HCT116 (cell line): ENCODE data around the gene PRKAG2. TPM values are rescaled to one million over a fixed set of nuclear protein-coding genes. Genes with fewer than 3 reads are reported as not detected.

Experiments
- ATAC-seq: fragments of 200-7000 bp; cut with Tn5 transposase; 2 replicates; pipeline ENCODE4 v1.9.1; 2020; ENCODE audit warnings: mild to moderate bottlenecking, moderate library complexity
- BruUV-seq: library from RNA; stranded (reverse); fragments of 400-500 nt; replicated peaks from 2 replicates; lab custom pipeline; 2021; lab: Mats Ljungman, UMichigan
- CTCF ChIA-PET: fragments of 300-600 bp; sonication (Branson Sonifier 250); formaldehyde crosslinking; loops from one replicate; lab custom pipeline; 2021; ENCODE audit warnings: antibody characterized with exemption; lab: Charles Lee
- POLR2A ChIA-PET: fragments of 300-600, 350-600 bp; sonication (Branson Sonifier 250); formaldehyde crosslinking; loops from one replicate; lab custom pipeline; 2021; ENCODE audit warnings: antibody characterized with exemption; lab: Charles Lee
- RAD21 ChIA-PET, 2 experiments: fragments of 300-600 bp; sonication (Branson Sonifier 250); formaldehyde crosslinking; loops; one replicate each; lab custom pipeline; 2023; ENCODE audit warnings: low total read pairs in 2 of 2; ENCODE audit not compliant: uncharacterized antibody in 2 of 2, unreplicated experiment in 2 of 2, low non-redundant PET in 1 of 2; lab: Charles Lee
- DNase-seq: peaks from one replicate; pipeline ENCODE4 v3.0.0-alpha.2; 2010; ENCODE audit warnings: low read depth, low spot score
- H2AFZ ChIP-seq: fragments of 200-600 bp; shearing (Covaris generic), sonication (generic); 2 replicates; pipeline ENCODE4 v1.6.1; 2017; ENCODE audit warnings: low read depth, mixed run types, mixed read lengths, antibody characterized with exemption, low read length; ENCODE audit not compliant: poor library complexity, severe bottlenecking
- H3K27ac ChIP-seq: 2 replicates; pipeline ENCODE4 v1.5.1; 2012; ENCODE audit warnings: low read depth, low read length
- H3K27me3 ChIP-seq: fragments of 200-600 bp; sonication (generic); 2 replicates; pipeline ENCODE4 v1.6.1; 2016; ENCODE audit warnings: mixed run types, low read length, mixed read lengths; ENCODE audit not compliant: insufficient read depth
- H3K36me3 ChIP-seq, 2 experiments: fragments of 200-500 bp in 1 of 2; fragments of 200-600 bp in 1 of 2; sonication (Bioruptor generic) in 1 of 2; sonication (generic) in 1 of 2; 2 replicates each; pipeline versions ENCODE4 v1.5.1 to v1.6.1; 2014 to 2016; ENCODE audit warnings: low read length in 2 of 2, inconsistent platforms in 1 of 2, mixed read lengths in 1 of 2, mixed run types in 1 of 2; ENCODE audit not compliant: insufficient read depth in 2 of 2, control insufficient read depth in 1 of 2
- H3K4me1 ChIP-seq, 2 experiments: fragments of 200-600 bp in 1 of 2; sonication (generic) in 1 of 2; 2 replicates each; pipeline versions ENCODE4 v1.5.1 to v1.6.1; 2012 to 2017; ENCODE audit warnings: low read length in 2 of 2, inconsistent platforms in 1 of 2, mild to moderate bottlenecking in 1 of 2, mixed read lengths in 1 of 2, mixed run types in 1 of 2, moderate library complexity in 1 of 2; ENCODE audit not compliant: insufficient read depth in 2 of 2, control insufficient read depth in 1 of 2
- H3K4me2 ChIP-seq: fragments of 200-600 bp; sonication (generic); 2 replicates; pipeline ENCODE4 v1.6.1; 2017; ENCODE audit warnings: mixed run types, low read length, mixed read lengths
- H3K4me3 ChIP-seq, 2 experiments: fragments of 200-600 bp in 1 of 2; sonication (generic) in 1 of 2; replicated peaks in 1 of 2; 2 replicates each; pipeline ENCODE4 v1.5.1; 2011 to 2016; ENCODE audit warnings: low read length in 2 of 2, control low read depth in 1 of 2, low read depth in 1 of 2, mild to moderate bottlenecking in 1 of 2, mixed read lengths in 1 of 2, mixed run types in 1 of 2
- H3K79me2 ChIP-seq: fragments of 200-600 bp; sonication (generic); 2 replicates; pipeline ENCODE4 v1.6.1; 2017; ENCODE audit warnings: mild to moderate bottlenecking, mixed run types, low read length, moderate library complexity, mixed read lengths; ENCODE audit not compliant: insufficient read depth
- H3K9ac ChIP-seq: fragments of 200-600 bp; sonication (generic); 2 replicates; pipeline ENCODE4 v1.6.1; 2016; ENCODE audit warnings: low read length, mixed read lengths
- H3K9me2 ChIP-seq: fragments of 200-600 bp; sonication (generic), shearing (Covaris generic); 2 replicates; pipeline ENCODE4 v1.6.1; 2017; ENCODE audit warnings: mixed run types, mild to moderate bottlenecking, moderate library complexity; ENCODE audit not compliant: insufficient read depth
- H3K9me3 ChIP-seq, 2 experiments: fragments of 200-500 bp in 1 of 2; fragments of 200-600 bp in 1 of 2; sonication (Bioruptor generic) in 1 of 2; sonication (generic) in 1 of 2; 2 replicates each; pipeline ENCODE4 v1.6.1; 2014 to 2017; ENCODE audit warnings: low read length in 2 of 2, mixed read lengths in 2 of 2, inconsistent platforms in 1 of 2, low read depth in 1 of 2, mild to moderate bottlenecking in 1 of 2, mixed run types in 1 of 2, moderate library complexity in 1 of 2; ENCODE audit not compliant: control insufficient read depth in 1 of 2, insufficient read depth in 1 of 2
- H4K20me1 ChIP-seq: fragments of 200-600 bp; sonication (generic), shearing (Covaris generic); 2 replicates; pipeline ENCODE4 v1.6.1; 2017; ENCODE audit warnings: mixed run types, mild to moderate bottlenecking, moderate library complexity; ENCODE audit not compliant: insufficient read depth
- CEBPB ChIP-seq: IDR thresholded peaks from 2 replicates; pipeline ENCODE4 v1.6.1; 2012; ENCODE audit warnings: low read depth
- EGR1 ChIP-seq: IDR thresholded peaks from 2 replicates; pipeline ENCODE4 v1.6.1; 2012; ENCODE audit warnings: low read depth
- EZH2phosphoT487 ChIP-seq: fragments of 200-600 bp; IDR thresholded peaks from 2 replicates; pipeline ENCODE4 v1.6.1; 2018; ENCODE audit warnings: antibody characterized with exemption, borderline replicate concordance
- POLR2A ChIP-seq: IDR thresholded peaks from 2 replicates; pipeline ENCODE4 v1.7.0; 2011; ENCODE audit warnings: borderline replicate concordance; ENCODE audit not compliant: insufficient read depth, insufficient read length; ENCODE audit errors: extremely low read depth
- RAD21 ChIP-seq: IDR thresholded peaks from 2 replicates; pipeline ENCODE4 v1.6.1; 2012; ENCODE audit warnings: low read depth, mild to moderate bottlenecking
- SP1 ChIP-seq: IDR thresholded peaks from 2 replicates; pipeline ENCODE4 v1.6.1; 2012; ENCODE audit warnings: low read depth
- YY1 ChIP-seq: IDR thresholded peaks from 2 replicates; pipeline ENCODE4 v1.6.1; 2011; ENCODE audit warnings: low read length, low read depth, moderate library complexity, mild to moderate bottlenecking; ENCODE audit not compliant: insufficient replicate concordance; ENCODE audit errors: extremely low read depth
- ZNF274 ChIP-seq: fragments of 200-500 bp; sonication (Bioruptor generic); IDR thresholded peaks from 2 replicates; pipeline ENCODE4 v1.6.1; 2014; ENCODE audit warnings: mild to moderate bottlenecking, low read depth, low read length, inconsistent platforms
- intact Hi-C: fragments of 100-400 bp; cut with micrococcal nuclease; formaldehyde crosslinking; loops from 2 replicates; pipeline ENCODE4 v1.10.0; 2022
- total RNA-seq: library from RNA; stranded (reverse); gene quantifications from one replicate; pipeline ENCODE4 v1.2.1, GENCODE V29; 2021; ENCODE audit not compliant: unreplicated experiment
- TF ChIP-seq, protein P1 (sequence below): IDR thresholded peaks from 2 replicates; pipeline ENCODE4 v1.6.1; 2012; ENCODE audit warnings: low read depth
- TF ChIP-seq, protein P2 (sequence below): IDR thresholded peaks from 2 replicates; pipeline ENCODE4 v1.6.1; 2012
- TF ChIP-seq, protein P3 (sequence below): IDR thresholded peaks from 2 replicates; pipeline ENCODE4 v1.6.1; 2012
- TF ChIP-seq, protein P4 (sequence below), 3 experiments: fragments of 200-600 bp in 1 of 3; sonication (generic) in 1 of 3; IDR thresholded peaks in 2 of 3; conservative IDR thresholded peaks in 1 of 3; 2 replicates each; pipeline ENCODE4 v1.5.1; 2012 to 2017; ENCODE audit warnings: low read depth in 2 of 3, low read length in 2 of 3, antibody characterized with exemption in 1 of 3, borderline replicate concordance in 1 of 3, control low read depth in 1 of 3, mild to moderate bottlenecking in 1 of 3, mixed read lengths in 1 of 3, mixed run types in 1 of 3, moderate library complexity in 1 of 3; ENCODE audit not compliant: insufficient read depth in 1 of 3
- TF ChIP-seq, protein P5 (sequence below): IDR thresholded peaks from 2 replicates; pipeline ENCODE4 v1.6.1; 2011; ENCODE audit warnings: mild to moderate bottlenecking, low read length, moderate library complexity; ENCODE audit not compliant: insufficient replicate concordance; ENCODE audit errors: extremely low read depth

Gene PRKAG2
- total RNA-seq, 1 experiment from 2014 or later = 23.6 TPM

DNA sequence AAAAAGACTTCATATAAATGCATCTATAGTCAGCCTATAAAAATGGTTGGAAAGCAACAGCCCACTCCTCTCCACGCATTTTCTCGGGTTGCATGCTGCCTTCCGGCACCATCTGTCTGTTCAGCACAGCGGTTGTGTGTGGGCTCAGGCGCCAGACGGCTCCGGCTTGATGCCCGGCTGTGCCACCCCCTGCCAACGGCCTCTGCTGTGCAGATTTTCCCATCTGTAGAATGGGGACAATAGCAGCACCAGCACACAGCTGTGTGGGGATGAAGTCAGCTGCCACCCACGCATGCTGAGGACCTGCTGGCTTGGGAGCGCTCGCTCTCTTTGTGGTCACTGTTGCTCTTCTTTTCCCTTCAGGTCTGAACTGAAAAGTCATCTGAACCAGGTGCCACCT is 19.5 kb downstream of the PRKAG2 start:
- no peak overlapping the region for H3K27ac ChIP-seq
- ChIA-PET RAD21 (no interaction called here), CTCF (no interaction called here), POLR2A (no interaction called here)
- H4K20me1 ChIP-seq = no peaks in the 10 kb centered on the region
- H3K9ac ChIP-seq = no peak overlapping the region
- H3K9me2 ChIP-seq = no peaks in the 10 kb centered on the region
- H3K9me3 ChIP-seq = no peaks in the 10 kb centered on the region
- H3K4me3 ChIP-seq = no peak overlapping the region
- H3K4me1 ChIP-seq = no peaks in the 10 kb centered on the region
- no peak for DNase-seq
- intact Hi-C loops = no loop called here
- no peak overlapping the region for H3K4me2 ChIP-seq
- no peak for TF ChIP-seq CEBPB
- TF ChIP-seq, protein P1, sequence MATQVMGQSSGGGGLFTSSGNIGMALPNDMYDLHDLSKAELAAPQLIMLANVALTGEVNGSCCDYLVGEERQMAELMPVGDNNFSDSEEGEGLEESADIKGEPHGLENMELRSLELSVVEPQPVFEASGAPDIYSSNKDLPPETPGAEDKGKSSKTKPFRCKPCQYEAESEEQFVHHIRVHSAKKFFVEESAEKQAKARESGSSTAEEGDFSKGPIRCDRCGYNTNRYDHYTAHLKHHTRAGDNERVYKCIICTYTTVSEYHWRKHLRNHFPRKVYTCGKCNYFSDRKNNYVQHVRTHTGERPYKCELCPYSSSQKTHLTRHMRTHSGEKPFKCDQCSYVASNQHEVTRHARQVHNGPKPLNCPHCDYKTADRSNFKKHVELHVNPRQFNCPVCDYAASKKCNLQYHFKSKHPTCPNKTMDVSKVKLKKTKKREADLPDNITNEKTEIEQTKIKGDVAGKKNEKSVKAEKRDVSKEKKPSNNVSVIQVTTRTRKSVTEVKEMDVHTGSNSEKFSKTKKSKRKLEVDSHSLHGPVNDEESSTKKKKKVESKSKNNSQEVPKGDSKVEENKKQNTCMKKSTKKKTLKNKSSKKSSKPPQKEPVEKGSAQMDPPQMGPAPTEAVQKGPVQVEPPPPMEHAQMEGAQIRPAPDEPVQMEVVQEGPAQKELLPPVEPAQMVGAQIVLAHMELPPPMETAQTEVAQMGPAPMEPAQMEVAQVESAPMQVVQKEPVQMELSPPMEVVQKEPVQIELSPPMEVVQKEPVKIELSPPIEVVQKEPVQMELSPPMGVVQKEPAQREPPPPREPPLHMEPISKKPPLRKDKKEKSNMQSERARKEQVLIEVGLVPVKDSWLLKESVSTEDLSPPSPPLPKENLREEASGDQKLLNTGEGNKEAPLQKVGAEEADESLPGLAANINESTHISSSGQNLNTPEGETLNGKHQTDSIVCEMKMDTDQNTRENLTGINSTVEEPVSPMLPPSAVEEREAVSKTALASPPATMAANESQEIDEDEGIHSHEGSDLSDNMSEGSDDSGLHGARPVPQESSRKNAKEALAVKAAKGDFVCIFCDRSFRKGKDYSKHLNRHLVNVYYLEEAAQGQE = no peak
- no peak for TF ChIP-seq EZH2phosphoT487
- TF ChIP-seq, protein P2, sequence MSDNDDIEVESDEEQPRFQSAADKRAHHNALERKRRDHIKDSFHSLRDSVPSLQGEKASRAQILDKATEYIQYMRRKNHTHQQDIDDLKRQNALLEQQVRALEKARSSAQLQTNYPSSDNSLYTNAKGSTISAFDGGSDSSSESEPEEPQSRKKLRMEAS = no peak
- H3K36me3 ChIP-seq = no peaks in the 10 kb centered on the region
- BruUV-seq = no TSS peak
- no peak overlapping the region for H2AFZ ChIP-seq
- no peaks in the 10 kb centered on the region for H3K27me3 ChIP-seq
- no peak for ATAC-seq
- no peaks in the 10 kb centered on the region for H3K79me2 ChIP-seq

DNA sequence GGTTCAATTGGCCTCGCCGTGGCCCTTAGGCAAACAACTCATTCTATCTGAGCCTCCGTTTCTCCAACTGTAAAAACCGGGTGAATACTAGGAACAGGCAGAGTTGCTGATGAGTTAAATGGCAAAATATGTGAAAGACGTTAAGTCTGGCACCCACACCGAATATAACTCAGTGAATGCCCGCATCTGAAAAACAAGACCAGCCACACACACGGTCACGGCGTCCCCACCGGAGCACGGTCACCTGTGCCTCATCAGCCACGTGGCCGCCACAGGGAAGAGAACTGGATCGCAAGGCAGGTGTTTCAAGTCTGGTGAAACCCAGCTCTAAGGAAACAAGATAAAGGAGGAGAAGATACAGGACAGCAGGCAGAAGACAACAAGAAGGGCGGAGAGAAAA is 20.4 kb downstream of the PRKAG2 start:
- Histone ChIP-seq H3K9me2 (no peaks in the 10 kb centered on the region), H2AFZ (no peak overlapping the region), H3K36me3 (no peaks in the 10 kb centered on the region), H4K20me1 (no peaks in the 10 kb centered on the region), H3K4me3 (no peak overlapping the region), H3K79me2 (no peaks in the 10 kb centered on the region), H3K4me1 (no peaks in the 10 kb centered on the region), H3K9me3 (no peaks in the 10 kb centered on the region), H3K27ac (no peak overlapping the region), H3K4me2 (no peak overlapping the region), H3K9ac (no peak overlapping the region), H3K27me3 (no peaks in the 10 kb centered on the region)
- intact Hi-C loops = no loop called here
- ChIA-PET RAD21 (no interaction called here), POLR2A (no interaction called here), CTCF (no interaction called here)
- DNase-seq = no peak
- ATAC-seq = no peak
- BruUV-seq = no TSS peak
- TF ChIP-seq, protein P3, sequence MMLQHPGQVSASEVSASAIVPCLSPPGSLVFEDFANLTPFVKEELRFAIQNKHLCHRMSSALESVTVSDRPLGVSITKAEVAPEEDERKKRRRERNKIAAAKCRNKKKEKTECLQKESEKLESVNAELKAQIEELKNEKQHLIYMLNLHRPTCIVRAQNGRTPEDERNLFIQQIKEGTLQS = no peak
- TF ChIP-seq YY1 (no peak), POLR2A (no peak), RAD21 (no peak), SP1 (no peak), EGR1 (no peak), ZNF274 (no peak)
- TF ChIP-seq, protein P4, sequence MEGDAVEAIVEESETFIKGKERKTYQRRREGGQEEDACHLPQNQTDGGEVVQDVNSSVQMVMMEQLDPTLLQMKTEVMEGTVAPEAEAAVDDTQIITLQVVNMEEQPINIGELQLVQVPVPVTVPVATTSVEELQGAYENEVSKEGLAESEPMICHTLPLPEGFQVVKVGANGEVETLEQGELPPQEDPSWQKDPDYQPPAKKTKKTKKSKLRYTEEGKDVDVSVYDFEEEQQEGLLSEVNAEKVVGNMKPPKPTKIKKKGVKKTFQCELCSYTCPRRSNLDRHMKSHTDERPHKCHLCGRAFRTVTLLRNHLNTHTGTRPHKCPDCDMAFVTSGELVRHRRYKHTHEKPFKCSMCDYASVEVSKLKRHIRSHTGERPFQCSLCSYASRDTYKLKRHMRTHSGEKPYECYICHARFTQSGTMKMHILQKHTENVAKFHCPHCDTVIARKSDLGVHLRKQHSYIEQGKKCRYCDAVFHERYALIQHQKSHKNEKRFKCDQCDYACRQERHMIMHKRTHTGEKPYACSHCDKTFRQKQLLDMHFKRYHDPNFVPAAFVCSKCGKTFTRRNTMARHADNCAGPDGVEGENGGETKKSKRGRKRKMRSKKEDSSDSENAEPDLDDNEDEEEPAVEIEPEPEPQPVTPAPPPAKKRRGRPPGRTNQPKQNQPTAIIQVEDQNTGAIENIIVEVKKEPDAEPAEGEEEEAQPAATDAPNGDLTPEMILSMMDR (IDR thresholded peaks at IDR 0.05 in 2 of 3, conservative IDR thresholded peaks at IDR 0.05 in 1 of 3; ENCODE audit: borderline replicate concordance in 1 of 3, insufficient read depth in 1 of 3, low read depth in 2 of 3, low read length in 2 of 3) = no peak
- TF ChIP-seq, protein P5, sequence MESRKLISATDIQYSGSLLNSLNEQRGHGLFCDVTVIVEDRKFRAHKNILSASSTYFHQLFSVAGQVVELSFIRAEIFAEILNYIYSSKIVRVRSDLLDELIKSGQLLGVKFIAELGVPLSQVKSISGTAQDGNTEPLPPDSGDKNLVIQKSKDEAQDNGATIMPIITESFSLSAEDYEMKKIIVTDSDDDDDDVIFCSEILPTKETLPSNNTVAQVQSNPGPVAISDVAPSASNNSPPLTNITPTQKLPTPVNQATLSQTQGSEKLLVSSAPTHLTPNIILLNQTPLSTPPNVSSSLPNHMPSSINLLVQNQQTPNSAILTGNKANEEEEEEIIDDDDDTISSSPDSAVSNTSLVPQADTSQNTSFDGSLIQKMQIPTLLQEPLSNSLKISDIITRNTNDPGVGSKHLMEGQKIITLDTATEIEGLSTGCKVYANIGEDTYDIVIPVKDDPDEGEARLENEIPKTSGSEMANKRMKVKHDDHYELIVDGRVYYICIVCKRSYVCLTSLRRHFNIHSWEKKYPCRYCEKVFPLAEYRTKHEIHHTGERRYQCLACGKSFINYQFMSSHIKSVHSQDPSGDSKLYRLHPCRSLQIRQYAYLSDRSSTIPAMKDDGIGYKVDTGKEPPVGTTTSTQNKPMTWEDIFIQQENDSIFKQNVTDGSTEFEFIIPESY = no peak
